Measurements from ENCODE around the gene RFTN1.

Gene RFTN1, protein sequence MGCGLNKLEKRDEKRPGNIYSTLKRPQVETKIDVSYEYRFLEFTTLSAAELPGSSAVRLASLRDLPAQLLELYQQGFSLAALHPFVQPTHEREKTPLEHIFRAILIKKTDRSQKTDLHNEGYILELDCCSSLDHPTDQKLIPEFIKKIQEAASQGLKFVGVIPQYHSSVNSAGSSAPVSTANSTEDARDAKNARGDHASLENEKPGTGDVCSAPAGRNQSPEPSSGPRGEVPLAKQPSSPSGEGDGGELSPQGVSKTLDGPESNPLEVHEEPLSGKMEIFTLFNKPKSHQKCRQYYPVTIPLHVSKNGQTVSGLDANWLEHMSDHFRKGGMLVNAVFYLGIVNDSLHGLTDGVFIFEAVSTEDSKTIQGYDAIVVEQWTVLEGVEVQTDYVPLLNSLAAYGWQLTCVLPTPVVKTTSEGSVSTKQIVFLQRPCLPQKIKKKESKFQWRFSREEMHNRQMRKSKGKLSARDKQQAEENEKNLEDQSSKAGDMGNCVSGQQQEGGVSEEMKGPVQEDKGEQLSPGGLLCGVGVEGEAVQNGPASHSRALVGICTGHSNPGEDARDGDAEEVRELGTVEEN

GRCh38 chr3:16513141-16514020 is at the start of gene RFTN1:
TSS of gene RFTN1 (minus strand) at chr3:16513699. CDS start at chr3:16493869, 19,830 bp downstream.
- DNase-seq (ENCODE audit: low spot score): peak; percentile 84

DNA sequence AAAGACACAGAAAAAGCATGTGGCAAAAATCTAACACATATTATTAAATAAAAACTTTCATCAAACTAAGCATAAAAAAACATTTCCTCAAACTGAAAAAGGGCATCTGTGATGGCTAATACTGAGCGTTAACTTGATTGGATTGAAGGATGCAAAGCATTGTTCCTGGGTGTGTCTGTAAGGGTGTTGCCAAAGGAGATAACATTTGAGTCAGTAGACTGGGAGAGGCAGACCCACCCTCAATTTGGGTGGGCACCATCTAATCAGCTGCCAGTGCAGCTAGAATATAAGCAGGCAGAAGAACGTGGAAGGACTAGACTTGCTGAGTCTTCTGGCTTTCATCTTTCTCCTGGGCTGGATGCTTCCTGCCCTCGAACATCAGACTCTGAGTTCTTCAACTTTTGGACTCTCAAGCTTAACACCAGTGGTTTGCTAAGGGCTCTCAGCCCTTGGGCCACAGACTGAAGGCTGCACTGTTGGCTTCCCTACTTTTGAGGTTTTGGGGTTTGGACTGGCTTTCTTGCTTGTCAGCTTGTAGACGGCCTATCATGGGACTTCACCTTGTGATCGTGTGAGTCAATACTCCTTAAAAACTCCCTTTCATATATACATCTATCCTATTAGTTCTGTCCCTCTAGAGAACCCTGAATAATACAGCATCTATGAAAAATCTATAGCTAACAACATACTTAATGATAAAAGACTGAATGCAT is 46.3 kb upstream of the RFTN1 start:
- DNase-seq (ENCODE audit: low spot score): no peak

DNA sequence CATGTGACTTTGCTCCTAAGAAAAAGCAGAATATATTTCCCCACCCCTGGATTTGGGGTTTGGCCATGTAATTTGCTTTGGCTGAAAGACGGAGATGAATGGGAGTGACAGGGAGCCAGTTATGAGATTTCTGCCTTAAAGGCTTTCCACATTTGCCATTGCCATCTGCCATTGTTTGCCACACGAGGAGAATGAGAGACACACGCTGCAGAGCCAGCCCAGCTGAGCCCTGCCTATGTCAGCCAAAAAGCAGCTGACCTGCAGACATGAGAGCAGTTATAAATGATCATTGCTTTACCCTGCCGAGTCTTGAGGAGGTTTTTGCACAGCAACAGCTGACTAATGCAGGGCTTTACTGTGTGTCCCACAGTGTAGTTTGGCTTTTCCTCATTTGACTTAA is 40.6 kb upstream of the RFTN1 start:
- DNase-seq (ENCODE audit: low spot score): no peak

DNA sequence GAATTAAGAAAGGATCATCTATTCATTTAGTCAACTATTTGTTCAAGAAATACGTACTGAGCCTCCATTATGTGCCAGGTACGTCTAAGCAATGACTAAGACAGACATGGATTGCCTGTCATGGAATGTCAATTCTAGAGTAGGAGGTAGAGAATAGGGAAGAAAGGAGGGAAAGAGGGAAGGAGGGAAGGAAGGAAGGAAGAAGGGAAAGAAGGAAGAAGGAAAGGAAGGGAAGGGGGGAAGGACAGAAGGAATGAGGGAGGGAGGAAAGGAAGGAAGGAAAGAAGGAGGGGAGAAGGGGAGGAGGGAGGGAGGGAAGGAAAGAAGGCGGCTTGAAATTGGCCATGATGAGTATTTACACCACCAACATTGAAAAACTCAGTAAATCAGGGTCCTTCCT is 39.3 kb upstream of the RFTN1 start:
- DNase-seq (ENCODE audit: low spot score): no peak

DNA sequence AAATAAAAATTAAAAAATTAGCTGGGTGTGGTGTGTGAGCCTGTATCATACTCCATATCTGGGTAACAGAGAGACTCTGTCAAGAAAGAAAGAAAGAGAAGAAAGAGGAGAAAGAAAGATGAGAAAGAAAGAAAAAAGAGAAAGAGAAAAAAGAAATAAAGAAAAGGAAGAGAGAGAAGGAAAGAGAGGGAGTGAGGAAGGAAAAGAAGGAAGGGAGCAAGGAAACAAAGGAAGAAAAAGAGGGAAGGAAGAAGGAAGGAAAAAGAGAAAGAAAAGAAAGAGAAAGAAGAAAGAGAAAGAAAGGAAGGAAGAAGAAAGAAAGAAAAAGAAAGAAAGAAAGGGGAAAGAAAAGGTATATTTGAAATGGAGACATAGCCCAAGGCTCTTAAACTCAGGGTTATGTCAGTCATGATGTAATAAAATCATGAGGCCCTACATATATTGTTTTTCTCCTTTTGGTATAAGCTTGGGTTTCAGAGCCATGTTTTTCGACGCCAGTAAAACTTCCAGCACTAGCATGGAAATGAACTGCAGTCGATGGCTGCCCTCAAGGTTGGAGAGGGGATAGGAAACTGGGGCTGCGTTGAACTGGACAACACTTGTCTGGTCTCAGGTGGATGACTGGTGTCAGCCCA is 38.0 kb upstream of the RFTN1 start:
- no peak for DNase-seq (ENCODE audit: low spot score)

- peak; percentile 77 for DNase-seq (ENCODE audit: low spot score)
Observed at GRCh38 chr3:16550676-16551341, 37.3 kb upstream of the RFTN1 start.

DNA sequence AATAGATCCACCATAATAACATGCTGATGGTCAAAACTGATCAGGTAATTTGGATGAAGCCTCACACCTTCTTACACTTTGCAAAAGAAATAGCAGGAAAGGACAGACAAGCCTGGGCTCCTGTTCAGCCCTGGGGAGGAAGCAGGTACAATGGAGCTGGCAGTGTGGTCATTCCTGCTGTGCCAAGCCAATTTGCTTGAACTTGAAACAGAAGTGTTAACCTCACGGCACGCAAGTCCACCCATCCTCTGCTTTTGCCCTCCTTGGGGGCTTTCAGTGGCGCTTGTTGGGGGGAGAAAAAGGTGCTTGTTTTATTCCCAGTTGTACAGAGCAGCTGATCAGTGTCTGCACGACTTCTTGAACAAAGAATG is 36.8 kb upstream of the RFTN1 start:
- no peak for DNase-seq (ENCODE audit: low spot score)

GRCh38 chr3:16548721-16549120 is 35.2 kb upstream of the RFTN1 start:
- DNase-seq (ENCODE audit: low spot score): peak; percentile 18

DNA sequence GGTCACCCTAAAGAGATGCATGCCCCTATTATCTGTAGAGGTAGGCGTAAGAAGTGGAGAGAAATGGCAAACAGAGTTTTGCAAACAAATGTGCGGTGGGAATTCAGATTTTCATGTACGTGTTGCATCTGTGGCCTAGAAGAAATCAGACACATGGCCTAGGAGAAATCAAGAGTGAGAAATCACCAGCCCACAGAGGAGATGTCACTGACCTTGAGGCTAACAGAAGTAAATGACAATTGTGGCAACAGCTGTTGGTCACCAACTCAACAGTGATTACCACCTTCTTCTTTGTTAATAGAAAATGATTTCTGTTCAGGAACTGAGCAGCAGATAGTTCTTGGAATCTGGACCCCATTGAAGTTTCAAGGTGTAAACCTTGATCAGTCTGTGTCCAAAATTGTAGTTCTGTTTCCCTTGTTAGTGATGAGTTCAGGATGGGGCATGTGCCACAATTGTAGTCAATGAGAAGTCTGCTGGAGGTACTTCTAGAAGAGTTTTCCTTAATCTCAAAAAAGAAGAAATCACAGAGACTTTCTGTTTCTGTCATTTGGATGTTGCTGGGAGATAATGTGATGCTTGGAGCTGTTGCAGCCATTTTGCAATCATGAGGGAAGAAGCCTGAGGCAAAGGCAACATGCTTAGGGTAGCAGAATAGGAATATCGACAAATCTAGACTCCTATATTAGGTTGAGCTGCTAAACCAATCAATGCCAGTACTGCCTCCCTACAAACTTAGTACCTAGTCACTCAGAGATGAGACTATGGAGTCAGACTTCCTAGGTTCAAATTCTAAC is 34.3 kb upstream of the RFTN1 start:
- no peak for DNase-seq (ENCODE audit: low spot score)

DNA sequence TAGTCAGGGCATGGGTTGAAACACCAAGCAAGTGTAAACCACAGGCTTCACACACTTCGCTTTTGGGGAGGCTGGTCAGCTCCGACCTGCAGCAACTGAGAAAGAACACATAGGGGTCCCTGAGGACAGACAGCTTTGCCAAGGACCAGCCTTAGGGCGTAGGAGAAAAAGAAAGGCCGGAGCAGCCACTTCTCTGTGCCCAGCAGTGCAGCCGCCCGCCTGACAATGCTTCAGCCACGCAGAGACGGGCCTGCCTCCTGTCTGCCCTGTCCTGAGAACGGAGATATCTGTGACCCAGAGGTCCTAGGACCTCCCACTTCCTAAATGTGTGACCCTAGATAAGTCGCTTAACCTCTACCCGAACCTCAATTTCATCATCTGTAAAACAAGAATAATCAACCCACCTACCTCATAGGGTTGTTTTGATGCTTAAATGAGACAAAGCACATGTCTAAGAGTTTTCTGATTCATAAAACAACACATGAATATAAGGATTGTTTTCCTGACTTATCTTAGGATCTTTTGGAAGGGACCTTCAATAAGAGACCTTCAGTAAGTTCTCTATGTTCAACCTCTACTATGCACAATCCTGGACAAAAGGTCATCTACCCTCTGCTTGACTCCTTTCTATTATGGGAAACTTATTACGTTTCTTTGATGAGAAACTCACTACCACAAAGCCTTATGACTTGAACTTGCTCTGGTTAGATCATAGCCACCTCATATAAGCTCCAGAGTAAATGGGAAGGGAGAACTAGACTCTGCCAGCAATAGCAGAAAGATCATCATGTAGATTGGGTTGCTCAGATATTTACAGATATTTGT is 32.9 kb upstream of the RFTN1 start:
- DNase-seq (ENCODE audit: low spot score): no peak

GRCh38 chr3:16545413-16546185 is 32.1 kb upstream of the RFTN1 start:
- DNase-seq (ENCODE audit: low spot score): no peak

- DNase-seq (ENCODE audit: low spot score): no peak
Observed at GRCh38 chr3:16543242-16543864, 29.9 kb upstream of the RFTN1 start.

- no peak for DNase-seq (ENCODE audit: low spot score)
Observed at GRCh38 chr3:16538507-16538906, 25.0 kb upstream of the RFTN1 start.

DNA sequence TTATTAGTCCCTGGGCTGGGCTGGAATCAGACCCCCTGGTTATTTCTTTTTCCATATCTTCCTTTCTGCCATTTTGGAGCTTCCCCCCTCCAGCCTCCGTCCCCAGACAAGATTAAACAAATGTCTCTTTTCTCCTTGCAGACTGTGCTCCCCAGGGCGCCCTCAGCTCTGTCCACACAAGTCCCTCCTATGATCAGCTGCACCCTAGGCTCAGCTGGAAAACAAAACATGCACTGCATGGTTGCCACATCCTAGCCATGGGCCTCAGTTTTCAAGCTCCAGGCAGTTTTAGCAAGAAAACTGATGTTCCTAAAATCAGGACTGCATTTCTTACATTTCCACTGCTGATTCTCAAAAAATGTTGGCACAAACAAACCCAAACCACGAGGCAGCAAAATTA is 23.5 kb upstream of the RFTN1 start:
- no peak for DNase-seq (ENCODE audit: low spot score)

- DNase-seq (ENCODE audit: low spot score): no peak
Observed at GRCh38 chr3:16536344-16536663, 22.8 kb upstream of the RFTN1 start.

- no peak for DNase-seq (ENCODE audit: low spot score)
Observed at GRCh38 chr3:16534640-16535262, 21.3 kb upstream of the RFTN1 start.

GRCh38 chr3:16533928-16534574 is 20.6 kb upstream of the RFTN1 start:
- DNase-seq (ENCODE audit: low spot score): no peak
